Keratinocyte (primary cell): Measurements from ENCODE around the gene PRKN.

Experiments
- EZH2 ChIP-seq: IDR thresholded peaks from one replicate; pipeline ENCODE4 v1.6.1; 2012; ENCODE audit warnings: inconsistent platforms, mild to moderate bottlenecking, low read length, moderate library complexity
- TF ChIP-seq, protein P1 (sequence below), 3 experiments: IDR thresholded peaks in 1 of 3; conservative IDR thresholded peaks in 1 of 3; optimal IDR thresholded peaks in 1 of 3; 2 replicates in 2 of 3; 3 replicates in 1 of 3; pipeline versions ENCODE3 to v1.5.1; 2011; ENCODE audit warnings: low read length in 3 of 3, mild to moderate bottlenecking in 3 of 3, moderate library complexity in 2 of 3, control low read depth in 1 of 3, inconsistent platforms in 1 of 3; ENCODE audit not compliant: insufficient read depth in 2 of 3; ENCODE audit errors: extremely low read depth in 1 of 3

DNA sequence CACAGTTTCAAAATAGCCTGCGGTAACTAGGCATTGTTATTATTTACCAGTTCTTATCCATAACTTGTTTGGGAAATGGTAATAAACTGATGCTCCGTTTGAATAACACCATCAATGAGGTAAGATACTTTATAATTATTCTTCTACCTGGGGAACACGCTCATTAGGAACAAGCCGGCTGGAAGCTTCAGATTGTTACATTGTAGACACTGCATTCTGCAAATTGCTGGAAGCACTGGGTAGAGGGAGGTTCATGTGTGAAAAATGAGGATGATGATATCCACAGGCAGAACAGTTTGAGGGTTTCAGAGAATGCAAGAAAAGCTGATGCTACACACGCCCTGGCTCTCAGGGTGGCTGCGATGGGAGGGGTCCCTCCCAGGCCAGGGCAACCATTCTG, 893.1 kb downstream of the PRKN start:
- TF ChIP-seq, protein P1, sequence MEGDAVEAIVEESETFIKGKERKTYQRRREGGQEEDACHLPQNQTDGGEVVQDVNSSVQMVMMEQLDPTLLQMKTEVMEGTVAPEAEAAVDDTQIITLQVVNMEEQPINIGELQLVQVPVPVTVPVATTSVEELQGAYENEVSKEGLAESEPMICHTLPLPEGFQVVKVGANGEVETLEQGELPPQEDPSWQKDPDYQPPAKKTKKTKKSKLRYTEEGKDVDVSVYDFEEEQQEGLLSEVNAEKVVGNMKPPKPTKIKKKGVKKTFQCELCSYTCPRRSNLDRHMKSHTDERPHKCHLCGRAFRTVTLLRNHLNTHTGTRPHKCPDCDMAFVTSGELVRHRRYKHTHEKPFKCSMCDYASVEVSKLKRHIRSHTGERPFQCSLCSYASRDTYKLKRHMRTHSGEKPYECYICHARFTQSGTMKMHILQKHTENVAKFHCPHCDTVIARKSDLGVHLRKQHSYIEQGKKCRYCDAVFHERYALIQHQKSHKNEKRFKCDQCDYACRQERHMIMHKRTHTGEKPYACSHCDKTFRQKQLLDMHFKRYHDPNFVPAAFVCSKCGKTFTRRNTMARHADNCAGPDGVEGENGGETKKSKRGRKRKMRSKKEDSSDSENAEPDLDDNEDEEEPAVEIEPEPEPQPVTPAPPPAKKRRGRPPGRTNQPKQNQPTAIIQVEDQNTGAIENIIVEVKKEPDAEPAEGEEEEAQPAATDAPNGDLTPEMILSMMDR (optimal IDR thresholded peaks at IDR 0.05 in 1 of 3, IDR thresholded peaks at IDR 0.05 in 1 of 3, conservative IDR thresholded peaks at IDR 0.05 in 1 of 3; ENCODE audit: extremely low read depth in 1 of 3, insufficient read depth in 2 of 3, low read length in 3 of 3) = no peak
- no peak for TF ChIP-seq EZH2
